Uterus (tissue), 2 donors: Measurements from ENCODE around the gene FILIP1.

ENCODE experiments used
- POLR2A ChIP-seq, 2 donors: fragments of 450-650 bp; IDR thresholded peaks; one replicate each; pipeline ENCODE4 v1.6.1; 2016; ENCODE audit warnings: antibody characterized with exemption in 2 of 2, mild to moderate bottlenecking in 1 of 2, moderate library complexity in 1 of 2
- TF ChIP-seq, protein P1 (sequence below), 4 experiments: fragments of 200-600 bp in 2 of 4; fragments of 450-650 bp in 2 of 4; sonication (generic) in 2 of 4; IDR thresholded peaks; one replicate each; pipeline ENCODE4 v1.5.1; 2016 to 2019; ENCODE audit warnings: antibody characterized with exemption in 4 of 4, mild to moderate bottlenecking in 2 of 4, moderate library complexity in 1 of 4

DNA sequence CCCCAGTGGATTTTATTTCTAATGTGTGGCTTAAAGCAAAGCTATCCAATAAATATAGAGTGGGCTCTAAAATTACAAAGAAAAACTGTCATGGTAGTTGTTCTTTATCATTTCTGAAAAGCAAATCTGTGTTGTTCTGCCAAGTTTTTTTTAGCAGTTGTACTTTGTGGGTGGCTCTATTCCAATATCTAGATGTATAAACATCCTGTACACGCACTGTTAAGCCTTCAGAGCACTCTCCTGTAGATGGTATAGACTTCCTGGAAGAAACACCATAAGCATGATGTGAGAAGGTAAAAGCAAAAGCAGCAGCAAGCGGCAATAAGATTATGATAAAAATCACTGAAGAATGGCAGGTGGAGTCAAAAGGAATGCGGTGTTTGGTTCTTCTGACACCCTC lies 187.5 kb downstream of the FILIP1 start:
- TF ChIP-seq, protein P1, sequence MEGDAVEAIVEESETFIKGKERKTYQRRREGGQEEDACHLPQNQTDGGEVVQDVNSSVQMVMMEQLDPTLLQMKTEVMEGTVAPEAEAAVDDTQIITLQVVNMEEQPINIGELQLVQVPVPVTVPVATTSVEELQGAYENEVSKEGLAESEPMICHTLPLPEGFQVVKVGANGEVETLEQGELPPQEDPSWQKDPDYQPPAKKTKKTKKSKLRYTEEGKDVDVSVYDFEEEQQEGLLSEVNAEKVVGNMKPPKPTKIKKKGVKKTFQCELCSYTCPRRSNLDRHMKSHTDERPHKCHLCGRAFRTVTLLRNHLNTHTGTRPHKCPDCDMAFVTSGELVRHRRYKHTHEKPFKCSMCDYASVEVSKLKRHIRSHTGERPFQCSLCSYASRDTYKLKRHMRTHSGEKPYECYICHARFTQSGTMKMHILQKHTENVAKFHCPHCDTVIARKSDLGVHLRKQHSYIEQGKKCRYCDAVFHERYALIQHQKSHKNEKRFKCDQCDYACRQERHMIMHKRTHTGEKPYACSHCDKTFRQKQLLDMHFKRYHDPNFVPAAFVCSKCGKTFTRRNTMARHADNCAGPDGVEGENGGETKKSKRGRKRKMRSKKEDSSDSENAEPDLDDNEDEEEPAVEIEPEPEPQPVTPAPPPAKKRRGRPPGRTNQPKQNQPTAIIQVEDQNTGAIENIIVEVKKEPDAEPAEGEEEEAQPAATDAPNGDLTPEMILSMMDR (IDR thresholded peaks at IDR 0.05) = no peak
- TF ChIP-seq POLR2A (IDR thresholded peaks at IDR 0.05) = no peak
